Progenitor cell of endocrine pancreas (in vitro differentiated cells): Measurements from ENCODE around the gene CACNG1. TPM values are rescaled to one million over a fixed set of nuclear protein-coding genes. Genes with fewer than 3 reads are reported as not detected.

Source experiments
- DNase-seq: peaks from one replicate; pipeline ENCODE4 v3.0.0; 2021; ENCODE audit warnings: low spot score; ENCODE audit not compliant: unreplicated experiment
- H3K27ac Mint-ChIP-seq: 2 replicates; pipeline ENCODE4 v1.8.0; 2021; ENCODE audit warnings: mild to moderate bottlenecking, moderate library complexity, mixed read lengths
- H3K27me3 Mint-ChIP-seq: 2 replicates; pipeline ENCODE4 v1.8.0; 2021; ENCODE audit warnings: mixed read lengths
- H3K36me3 Mint-ChIP-seq: 2 replicates; pipeline ENCODE4 v1.8.0; 2022; ENCODE audit warnings: mixed read lengths; ENCODE audit not compliant: insufficient read depth
- H3K4me1 Mint-ChIP-seq: 2 replicates; pipeline ENCODE4 v1.8.0; 2021; ENCODE audit warnings: low read depth, mixed read lengths
- H3K4me3 Mint-ChIP-seq: 2 replicates; pipeline ENCODE4 v1.8.0; 2021; ENCODE audit warnings: low read depth, mild to moderate bottlenecking, moderate library complexity, mixed read lengths
- H3K9me3 Mint-ChIP-seq: 2 replicates; pipeline ENCODE4 v1.8.0; 2021; ENCODE audit warnings: low read depth, mixed read lengths
- total RNA-seq: library from RNA; stranded (reverse); gene quantifications from 2 replicates; pipeline ENCODE4 v1.2.1, GENCODE V29; 2021
- TF ChIP-seq, protein P1 (sequence below): fragments of 200-600 bp; sonication (generic); IDR thresholded peaks from one replicate; pipeline ENCODE4 v1.5.0; 2021; ENCODE audit warnings: antibody characterized with exemption, mild to moderate bottlenecking; ENCODE audit not compliant: unreplicated experiment

The CACNG1 gene
- total RNA-seq, 1 donor from 2014 or later = 0.22 TPM

DNA sequence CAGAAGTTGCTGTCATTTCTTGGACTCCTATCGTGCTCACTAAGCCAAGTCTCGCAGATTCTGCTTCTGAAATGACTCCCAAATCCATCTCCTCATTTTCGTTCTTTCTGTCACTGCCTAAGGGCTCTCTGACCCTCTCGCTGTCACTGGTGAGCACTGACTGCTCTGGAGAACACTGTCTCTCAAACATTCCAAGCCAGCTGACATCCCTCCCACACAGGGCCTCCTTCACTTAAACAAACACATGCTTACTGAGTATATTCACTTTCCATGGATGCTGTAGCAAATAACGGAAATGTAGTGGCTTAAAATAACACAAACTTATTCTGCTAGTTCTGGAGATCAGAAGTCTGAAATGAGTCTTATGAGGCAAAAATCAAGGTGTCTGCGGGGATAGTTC, 18.8 kb downstream of the CACNG1 start:
- no peak overlapping the region for H3K27ac Mint-ChIP-seq
- peaks cover 4% of the 10 kb centered on the region for H3K36me3 Mint-ChIP-seq
- TF ChIP-seq, protein P1, sequence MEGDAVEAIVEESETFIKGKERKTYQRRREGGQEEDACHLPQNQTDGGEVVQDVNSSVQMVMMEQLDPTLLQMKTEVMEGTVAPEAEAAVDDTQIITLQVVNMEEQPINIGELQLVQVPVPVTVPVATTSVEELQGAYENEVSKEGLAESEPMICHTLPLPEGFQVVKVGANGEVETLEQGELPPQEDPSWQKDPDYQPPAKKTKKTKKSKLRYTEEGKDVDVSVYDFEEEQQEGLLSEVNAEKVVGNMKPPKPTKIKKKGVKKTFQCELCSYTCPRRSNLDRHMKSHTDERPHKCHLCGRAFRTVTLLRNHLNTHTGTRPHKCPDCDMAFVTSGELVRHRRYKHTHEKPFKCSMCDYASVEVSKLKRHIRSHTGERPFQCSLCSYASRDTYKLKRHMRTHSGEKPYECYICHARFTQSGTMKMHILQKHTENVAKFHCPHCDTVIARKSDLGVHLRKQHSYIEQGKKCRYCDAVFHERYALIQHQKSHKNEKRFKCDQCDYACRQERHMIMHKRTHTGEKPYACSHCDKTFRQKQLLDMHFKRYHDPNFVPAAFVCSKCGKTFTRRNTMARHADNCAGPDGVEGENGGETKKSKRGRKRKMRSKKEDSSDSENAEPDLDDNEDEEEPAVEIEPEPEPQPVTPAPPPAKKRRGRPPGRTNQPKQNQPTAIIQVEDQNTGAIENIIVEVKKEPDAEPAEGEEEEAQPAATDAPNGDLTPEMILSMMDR = no peak
- H3K4me3 Mint-ChIP-seq = no peak overlapping the region
- H3K27me3 Mint-ChIP-seq = no peaks in the 10 kb centered on the region
- DNase-seq = no peak
- peaks cover 5% of the 10 kb centered on the region for H3K9me3 Mint-ChIP-seq
- H3K4me1 Mint-ChIP-seq = peaks cover 8% of the 10 kb centered on the region

DNA sequence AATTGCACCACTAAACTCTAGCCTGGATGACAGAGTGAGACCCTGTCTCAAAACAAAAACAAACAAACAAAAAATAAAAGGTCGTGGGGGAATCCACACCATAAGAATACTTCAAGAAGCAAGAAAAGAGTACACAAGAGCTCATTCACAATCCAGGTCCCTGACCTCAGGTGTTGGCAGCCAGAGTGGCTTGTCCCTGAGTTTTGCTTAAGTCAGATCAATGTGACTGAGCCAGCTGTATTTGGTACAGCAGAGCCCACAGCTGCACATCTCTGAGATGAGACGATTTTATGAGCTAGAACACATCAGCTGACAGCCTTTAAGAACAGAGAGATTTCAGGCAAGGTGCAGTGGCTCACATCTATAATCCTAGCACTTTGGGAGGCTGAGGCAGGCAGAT, 22.4 kb downstream of the CACNG1 start:
- peaks cover 26% of the 10 kb centered on the region for H3K4me1 Mint-ChIP-seq
- TF ChIP-seq, protein P1 = no peak

DNA sequence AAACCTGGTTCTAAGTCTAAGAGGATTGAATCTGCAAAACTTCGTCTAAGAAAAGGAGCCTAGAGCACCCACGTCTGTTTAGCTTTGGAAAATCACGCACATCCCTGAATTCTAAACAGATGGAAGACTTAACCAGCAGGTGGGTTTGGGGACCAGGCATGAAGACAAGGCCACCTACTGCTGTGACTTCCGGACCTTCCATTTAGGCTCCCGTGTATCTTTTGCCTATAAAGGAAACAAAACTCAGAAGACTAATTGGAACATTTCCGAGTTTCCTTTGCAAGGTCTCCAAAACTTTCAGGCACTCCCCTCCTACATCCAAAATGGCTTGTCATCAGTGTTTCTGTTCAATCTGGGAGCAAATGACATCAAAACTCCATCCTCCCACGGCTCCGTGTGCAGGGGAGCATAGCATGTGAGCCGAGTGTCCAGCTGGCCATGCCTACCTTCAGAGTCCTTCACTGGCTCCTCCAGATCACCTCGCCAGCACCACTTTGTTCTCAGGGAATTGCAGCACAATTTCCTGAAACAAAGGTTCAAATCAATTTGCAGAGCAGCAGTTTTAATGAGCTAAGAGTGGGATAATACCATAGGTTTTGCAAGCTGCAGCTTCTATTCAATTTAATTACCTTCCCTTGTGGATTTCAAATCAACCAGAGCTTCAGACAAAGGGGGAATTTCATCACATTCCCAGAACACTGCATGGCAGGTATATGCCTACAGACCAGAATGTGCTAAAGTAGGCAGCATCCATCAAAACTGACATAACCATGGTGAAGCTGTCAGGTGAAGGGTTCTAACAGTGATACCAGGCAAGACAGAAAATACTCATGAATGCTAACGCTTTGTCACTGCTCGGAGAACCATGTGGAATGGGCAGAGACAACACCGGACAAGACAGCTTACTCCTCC, 23.5 kb downstream of the CACNG1 start:
- Mint-ChIP-seq H3K27ac (no peak overlapping the region), H3K36me3 (peaks cover under 1% of the 10 kb centered on the region), H3K4me3 (no peak overlapping the region), H3K27me3 (no peaks in the 10 kb centered on the region), H3K9me3 (no peaks in the 10 kb centered on the region), H3K4me1 (peaks cover 26% of the 10 kb centered on the region)
- TF ChIP-seq, protein P1 = no peak
- DNase-seq = no peak

More for the DNA sequence above, 22.4 kb downstream of the CACNG1 start:
- Mint-ChIP-seq H3K27ac (no peak overlapping the region), H3K36me3 (no peaks in the 10 kb centered on the region), H3K27me3 (no peaks in the 10 kb centered on the region), H3K4me3 (no peak overlapping the region), H3K9me3 (no peaks in the 10 kb centered on the region)
- no peak for DNase-seq

DNA sequence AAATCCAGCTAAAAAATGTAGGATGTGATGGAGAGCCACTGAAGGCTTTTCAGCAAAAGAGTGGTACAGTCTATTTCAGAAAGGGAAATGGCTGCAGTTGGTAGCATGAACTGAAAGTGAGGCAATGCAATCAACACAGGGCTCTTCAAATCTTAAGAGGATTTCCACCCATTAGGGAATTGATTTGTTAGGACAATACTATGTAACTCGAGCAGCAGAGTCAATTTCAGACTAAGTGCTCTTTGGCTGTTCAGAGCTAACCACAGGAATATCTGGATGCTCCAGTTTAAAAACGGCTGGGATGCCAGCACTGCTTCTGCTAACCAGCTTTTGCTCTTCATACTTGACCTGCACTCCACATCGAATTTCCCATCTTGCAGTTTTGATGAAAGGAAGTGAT, 24.6 kb downstream of the CACNG1 start:
- Mint-ChIP-seq H3K4me3 (no peak overlapping the region), H3K9me3 (no peaks in the 10 kb centered on the region), H3K27ac (no peak overlapping the region), H3K4me1 (peaks cover 31% of the 10 kb centered on the region), H3K36me3 (peaks cover 4% of the 10 kb centered on the region), H3K27me3 (no peaks in the 10 kb centered on the region)
- DNase-seq = no peak
- TF ChIP-seq, protein P1 = no peak

DNA sequence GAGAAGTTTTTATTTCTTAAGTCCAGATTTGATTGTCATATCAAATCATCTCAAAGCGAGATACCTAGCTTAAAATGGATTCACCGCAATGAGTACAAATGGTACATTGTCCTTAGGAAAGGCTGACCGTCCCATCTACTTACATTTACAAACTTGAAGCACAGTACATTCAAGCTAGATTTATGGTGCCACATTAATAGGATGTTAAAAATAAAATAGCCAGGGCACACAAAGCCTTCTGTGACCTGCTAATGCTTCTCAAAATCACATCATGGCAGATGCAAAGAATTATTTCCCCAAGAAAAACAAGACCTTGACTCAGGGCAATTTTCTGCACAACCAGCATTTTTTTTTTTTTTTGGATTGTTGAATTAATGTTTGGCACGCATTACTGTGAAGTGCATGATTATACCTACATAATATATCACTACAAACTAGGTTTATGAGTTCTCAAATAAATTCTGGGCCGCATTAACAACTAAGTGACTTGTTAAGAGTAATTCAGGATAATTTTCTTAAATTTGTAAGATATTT, 25.3 kb downstream of the CACNG1 start:
- H3K4me1 Mint-ChIP-seq = peaks cover 33% of the 10 kb centered on the region

More for the DNA sequence above, 25.3 kb downstream of the CACNG1 start:
- no peak for DNase-seq
- Mint-ChIP-seq H3K27me3 (no peaks in the 10 kb centered on the region), H3K27ac (no peak overlapping the region), H3K36me3 (peaks cover 4% of the 10 kb centered on the region), H3K4me3 (no peak overlapping the region), H3K9me3 (no peaks in the 10 kb centered on the region)
- TF ChIP-seq, protein P1 = no peak
